H1 (cell line): Measurements from ENCODE around the gene FBXL5. TPM values are rescaled to one million over a fixed set of nuclear protein-coding genes. Genes with fewer than 3 reads are reported as not detected.

Source experiments
- ASH2L ChIP-seq: fragments of 200-600, 300-600 bp; sonication (generic); IDR thresholded peaks from one replicate; pipeline ENCODE4 v1.7.1; 2017; ENCODE audit warnings: low read length
- EZH2 ChIP-seq: fragments of 200-600 bp; sonication (generic); IDR thresholded peaks from 2 replicates; pipeline ENCODE4 v1.7.1; 2012; ENCODE audit warnings: low read depth, mild to moderate bottlenecking, moderate library complexity, low read length, inconsistent platforms; ENCODE audit not compliant: severe bottlenecking
- GTF2F1 ChIP-seq: IDR thresholded peaks from 2 replicates; pipeline ENCODE4 v1.6.1; 2012; ENCODE audit warnings: low read depth, low read length, improper control_type of control experiment, borderline replicate concordance
- HDAC2 ChIP-seq, 2 experiments: fragments of 300-600 bp in 1 of 2; sonication (generic) in 1 of 2; IDR thresholded peaks; 2 replicates each; pipeline ENCODE4 v1.6.1; 2011 to 2012; ENCODE audit warnings: low read depth in 2 of 2, low read length in 2 of 2, mild to moderate bottlenecking in 2 of 2, moderate library complexity in 2 of 2, borderline replicate concordance in 1 of 2, inconsistent platforms in 1 of 2
- HDAC6 ChIP-seq: IDR thresholded peaks from one replicate; pipeline ENCODE4 v1.7.1; 2012; ENCODE audit warnings: low read depth, mild to moderate bottlenecking, inconsistent platforms, low read length, moderate library complexity
- JUN ChIP-seq: IDR thresholded peaks from 2 replicates; pipeline ENCODE4 v1.6.1; 2011; ENCODE audit warnings: low read depth, mild to moderate bottlenecking, improper control_type of control experiment, low read length
- NANOG ChIP-seq: IDR thresholded peaks from 2 replicates; pipeline ENCODE4 v1.6.1; 2011; ENCODE audit warnings: low read length, low read depth, mild to moderate bottlenecking, inconsistent platforms; ENCODE audit not compliant: insufficient read depth, poor library complexity, severe bottlenecking
- NRF1 ChIP-seq: IDR thresholded peaks from 2 replicates; pipeline ENCODE4 v1.6.1; 2011; ENCODE audit warnings: mild to moderate bottlenecking, low read depth, low read length, improper control_type of control experiment
- SP2 ChIP-seq: IDR thresholded peaks from 2 replicates; pipeline ENCODE4 v1.6.1; 2012; ENCODE audit warnings: mild to moderate bottlenecking, low read length, inconsistent platforms
- YY1 ChIP-seq: IDR thresholded peaks from 2 replicates; pipeline ENCODE4 v1.6.1; 2011; ENCODE audit warnings: low read depth, mild to moderate bottlenecking, low read length
- polyA plus RNA-seq, 7 experiments: library from polyadenylated mRNA; depleted of rRNA in 3 of 7; stranded (reverse) in 5 of 7; unstranded in 2 of 7; fragments of >200 nt in 5 of 7; fragments of 200-250 nt in 2 of 7; gene quantifications; 1 replicate in 5 of 7; 2 replicates in 1 of 7; 4 replicates in 1 of 7; pipeline versions ENCODE4 v1.2.1 to v1.2.3, GENCODE V29; 2011 to 2013; ENCODE audit warnings: missing spikeins in 2 of 7, mixed read lengths in 2 of 7
- total RNA-seq: library from RNA; stranded (reverse); fragmentation: NEBNext Ultra II Directional; extraction: Animal tissue kit (Norgen Biotek cat#: 25700); gene quantifications from 2 replicates; pipeline ENCODE4 v1.2.1, GENCODE V29; 2021

Gene FBXL5
- total and polyA plus RNA-seq, 2 of the 8 experiments (the other 6 are each of a cell fraction or from before 2014, with no cell fraction given): 34.6 to 62.7 TPM

- TF ChIP-seq YY1 (no peak), SP2 (no peak), HDAC2 (IDR thresholded peaks at IDR 0.05; ENCODE audit: borderline replicate concordance in 1 of 2, low read depth in 2 of 2, low read length in 2 of 2) (no peak), HDAC6 (no peak), JUN (no peak), EZH2 (no peak), NANOG (no peak), ASH2L (no peak), GTF2F1 (no peak), NRF1 (no peak)
These were observed 3.1 kb upstream of the FBXL5 start (continued) for GRCh38 chr4:15658136-15658770.
